GM23338 (cell line): ENCODE results near the gene TMEM185B. TPM values are rescaled to one million over a fixed set of nuclear protein-coding genes. Genes with fewer than 3 reads are reported as not detected.

Experiments used
- ATAC-seq: fragments of 200-7000 bp; cut with Tn5 transposase; 3 replicates; pipeline ENCODE4 v1.9.1; 2020
- DNase-seq: peaks from one replicate; pipeline ENCODE4 v3.0.0-alpha.2; 2015; ENCODE audit warnings: low spot score
- H2AFZ ChIP-seq: fragments of 200-600 bp; sonication (generic); 2 replicates; pipeline ENCODE4 v1.8.0; 2016; ENCODE audit warnings: antibody characterized with exemption, mild to moderate bottlenecking, moderate library complexity
- H3F3A ChIP-seq: fragments of 200-600 bp; sonication (generic); replicated peaks from 2 replicates; pipeline ENCODE4 v1.8.0; 2017; ENCODE audit warnings: antibody characterized with exemption, mixed run types, low read depth
- H3K27ac ChIP-seq: fragments of 200-600 bp; sonication (generic); 2 replicates; pipeline ENCODE4 v1.6.1; 2016; ENCODE audit warnings: low read depth
- H3K27me3 ChIP-seq: fragments of 200-600 bp; sonication (generic); 2 replicates; pipeline ENCODE4 v1.8.0; 2016; ENCODE audit warnings: mild to moderate bottlenecking, mixed run types, moderate library complexity; ENCODE audit not compliant: insufficient read depth
- H3K36me3 ChIP-seq: fragments of 200-600 bp; sonication (generic); 2 replicates; pipeline ENCODE4 v1.8.0; 2016; ENCODE audit warnings: mild to moderate bottlenecking; ENCODE audit not compliant: insufficient read depth
- H3K4me1 ChIP-seq: fragments of 200-600 bp; sonication (generic); 2 replicates; pipeline ENCODE4 v1.8.0; 2016; ENCODE audit warnings: mild to moderate bottlenecking, moderate library complexity; ENCODE audit not compliant: insufficient read depth
- H3K4me2 ChIP-seq: fragments of 200-600 bp; sonication (generic); 2 replicates; pipeline ENCODE4 v1.7.1; 2017; ENCODE audit warnings: mixed run types
- H3K4me3 ChIP-seq: fragments of 200-600 bp; sonication (generic); 2 replicates; pipeline ENCODE4 v1.6.1; 2016; ENCODE audit warnings: mixed run types
- H3K79me2 ChIP-seq: fragments of 200-600 bp; sonication (generic); replicated peaks from 2 replicates; pipeline ENCODE4 v1.8.0; 2017; ENCODE audit warnings: mild to moderate bottlenecking; ENCODE audit not compliant: insufficient read depth
- H3K9me2 ChIP-seq: fragments of 200-600 bp; sonication (generic); 2 replicates; pipeline ENCODE4 v1.8.0; 2017; ENCODE audit not compliant: insufficient read depth
- H4K20me1 ChIP-seq: fragments of 200-600 bp; sonication (generic); replicated peaks from 2 replicates; pipeline ENCODE4 v1.8.0; 2017; ENCODE audit warnings: mild to moderate bottlenecking; ENCODE audit not compliant: insufficient read depth
- H3K27ac Mint-ChIP-seq: 2 replicates; pipeline ENCODE4 v1.8.0; 2020; ENCODE audit warnings: inconsistent platforms, mild to moderate bottlenecking, moderate library complexity, mixed read lengths
- H3K27me3 Mint-ChIP-seq: 3 replicates; pipeline ENCODE4 v1.8.0; 2022; ENCODE audit warnings: low read depth, mild to moderate bottlenecking, moderate library complexity, mixed read lengths, inconsistent platforms; ENCODE audit not compliant: insufficient read depth, poor library complexity
- H3K36me3 Mint-ChIP-seq: 3 replicates; pipeline ENCODE4 v1.8.0; 2021; ENCODE audit warnings: low read depth, mild to moderate bottlenecking, inconsistent platforms, moderate library complexity, mixed read lengths
- H3K4me1 Mint-ChIP-seq: 3 replicates; pipeline ENCODE4 v1.8.0; 2020; ENCODE audit warnings: mild to moderate bottlenecking, inconsistent platforms, mixed read lengths
- H3K4me3 Mint-ChIP-seq: 3 replicates; pipeline ENCODE4 v1.8.0; 2021; ENCODE audit warnings: moderate library complexity, mild to moderate bottlenecking, inconsistent platforms, mixed read lengths
- H3K9me3 Mint-ChIP-seq: 3 replicates; pipeline ENCODE4 v1.8.0; 2020; ENCODE audit warnings: moderate library complexity, mild to moderate bottlenecking, inconsistent platforms, mixed read lengths
- CTCF ChIP-seq, 2 experiments: fragments of 200-600 bp in 1 of 2; sonication (generic) in 1 of 2; conservative IDR thresholded peaks; 2 replicates each; pipeline versions ENCODE4 v1.5.1 to v1.6.1; 2016 to 2017; ENCODE audit warnings: antibody characterized with exemption in 2 of 2, low read depth in 2 of 2, mild to moderate bottlenecking in 2 of 2, moderate library complexity in 1 of 2
- ETS1 ChIP-seq: IDR thresholded peaks from 2 replicates; pipeline ENCODE4 v1.6.1; 2016; ENCODE audit warnings: antibody characterized with exemption
- EZH2 ChIP-seq: fragments of 200-600 bp; sonication (generic); IDR thresholded peaks from one replicate; pipeline ENCODE4 v1.8.0; 2017; ENCODE audit warnings: antibody characterized with exemption, mild to moderate bottlenecking, low read depth; ENCODE audit not compliant: unreplicated experiment
- POLR2AphosphoS5 ChIP-seq: IDR thresholded peaks from 2 replicates; pipeline ENCODE4 v1.6.1; 2016; ENCODE audit warnings: antibody characterized with exemption, low read depth
- STAT1 ChIP-seq: IDR thresholded peaks from one replicate; pipeline ENCODE4 v1.6.1; 2016; ENCODE audit warnings: antibody characterized with exemption; ENCODE audit not compliant: unreplicated experiment
- ZNF114 ChIP-seq: fragments of 250-450 bp; sonication (Bioruptor Pico); IDR thresholded peaks from 2 replicates; pipeline ENCODE4 v1.5.0; 2020; ENCODE audit warnings: mild to moderate bottlenecking, moderate library complexity
- polyA plus RNA-seq: library from polyadenylated mRNA; unstranded; fragments of >200 nt; fragmentation: Nextera tagmentation; extraction: Ambion mirVana; gene quantifications from 2 replicates; pipeline ENCODE4 v1.2.1, GENCODE V29; 2016
- total RNA-seq: library from RNA; depleted of rRNA; stranded (reverse); fragments of >200 nt; shearing (Covaris generic); gene quantifications from 2 replicates; pipeline ENCODE4 v1.2.3, GENCODE V29; 2014

TMEM185B gene
- total and polyA plus RNA-seq, 2 experiments from 2014 or later, result 3.9 to 24.4 TPM

- Histone ChIP-seq H3K4me3 (peak overlapping the region; percentile 96), H3K4me2 (peak overlapping the region; percentile 89), H3K27me3 (peaks cover 55% of the 10 kb centered on the region), H3K79me2 (peaks cover 12% of the 10 kb centered on the region; the same call in 1 of the 2 replicates), H2AFZ (peak overlapping the region; percentile 99), H3K27ac (no peak overlapping the region), H3K9me2 (no peaks in the 10 kb centered on the region), H4K20me1 (peaks cover 4% of the 10 kb centered on the region), H3K4me1 (peaks cover 13% of the 10 kb centered on the region), H3K36me3 (no peaks in the 10 kb centered on the region), H3F3A (peaks cover 13% of the 10 kb centered on the region; the same call in 1 of the 2 replicates)
- ATAC-seq (peak; percentile 58), DNase-seq (peak; percentile 75)
- Mint-ChIP-seq H3K9me3 (peaks cover under 1% of the 10 kb centered on the region; the same call in 1 of the 3 replicates), H3K36me3 (peaks cover under 1% of the 10 kb centered on the region; the same call in 1 of the 3 replicates), H3K4me3 (peak overlapping the region; percentile 84), H3K27me3 (peaks cover 41% of the 10 kb centered on the region), H3K27ac (no peak overlapping the region), H3K4me1 (peaks cover 24% of the 10 kb centered on the region)
- TF ChIP-seq ETS1 (0 out of 2 replicates have a peak, but pooled peaks have one; percentile 33), CTCF (conservative IDR thresholded peaks at IDR 0.05; ENCODE audit: low read depth in 2 of 2) (peak in 1 of 2 experiments; percentile 45; a peak in 2 of 4 replicates), ZNF114 (CRISPR knock-in tag) (no peak)
Measured at GRCh38 chr2:120253021-120253882, 30.1 kb upstream of the TMEM185B start.

GRCh38 chr2:120252225-120253020 is 29.2 kb upstream of the TMEM185B start, which contains the start of gene RALB:
TSS of gene RALB (plus strand) at chr2:120252852. CDS start at chr2:120278665, 25,813 bp downstream.
- H3K27me3 ChIP-seq, result peaks cover 55% of the 10 kb centered on the region
- Mint-ChIP-seq H3K4me1 (peaks cover 32% of the 10 kb centered on the region), H3K27me3 (peaks cover 41% of the 10 kb centered on the region), H3K36me3 (no peaks in the 10 kb centered on the region), H3K27ac (no peak within 1 kb of the TSS), H3K9me3 (no peaks in the 10 kb centered on the region), H3K4me3 (peak within 1 kb of the TSS; percentile 93)
- no peak within 1 kb of the TSS for H3K27ac ChIP-seq
- H3K79me2 ChIP-seq, result peaks cover 12% of the 10 kb centered on the region; the same call in 1 of the 2 replicates
- H3K4me1 ChIP-seq, result peaks cover 16% of the 10 kb centered on the region
- ATAC-seq (peak; percentile 88), DNase-seq (peak; percentile 99)
- peak within 1 kb of the TSS; percentile 96 for H3K4me3 ChIP-seq
- H3F3A ChIP-seq, result peaks cover 13% of the 10 kb centered on the region; the same call in 1 of the 2 replicates
- H3K9me2 ChIP-seq, result no peaks in the 10 kb centered on the region
- peak within 1 kb of the TSS; percentile 99 for H2AFZ ChIP-seq
- peak; percentile 41 for TF ChIP-seq EZH2
- TF ChIP-seq STAT1, result no peak
- peak; percentile 93 for TF ChIP-seq POLR2AphosphoS5
- H4K20me1 ChIP-seq, result peaks cover 4% of the 10 kb centered on the region
- no peaks in the 10 kb centered on the region for H3K36me3 ChIP-seq
- peak within 1 kb of the TSS; percentile 89 for H3K4me2 ChIP-seq
